Astrocyte (in vitro differentiated cells and primary cell): ENCODE measurements around the gene TADA2A.

Experiments used
- EZH2 ChIP-seq: IDR thresholded peaks from 2 replicates; pipeline ENCODE4 v1.6.1; 2012; ENCODE audit warnings: mild to moderate bottlenecking, low read length, inconsistent platforms; ENCODE audit not compliant: insufficient read depth
- TF ChIP-seq, protein P1 (sequence below): IDR thresholded peaks from 2 replicates; pipeline ENCODE4 v1.5.1; 2011; ENCODE audit warnings: low read depth, mild to moderate bottlenecking, inconsistent platforms, low read length, moderate library complexity; ENCODE audit not compliant: insufficient read depth

DNA sequence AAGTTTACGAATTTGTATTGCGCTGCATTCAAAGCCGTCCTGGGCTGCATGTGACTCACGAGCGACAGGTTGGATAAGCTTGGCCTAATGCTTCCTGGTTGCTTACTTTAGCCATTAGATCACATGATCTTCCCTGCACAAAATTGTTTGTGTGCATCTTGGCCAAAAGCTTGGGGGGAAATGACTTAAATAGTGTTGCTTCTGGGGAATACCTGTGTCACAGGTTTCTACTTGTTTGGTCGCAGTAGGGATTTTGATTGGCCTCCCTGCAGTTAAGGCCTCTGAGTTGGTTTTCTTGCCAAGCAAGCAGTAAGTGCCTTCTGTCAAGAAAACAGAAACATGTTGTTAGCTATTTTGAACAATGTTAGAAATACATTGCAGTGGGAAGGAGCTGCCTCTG is 43.4 kb downstream of the TADA2A start:
- TF ChIP-seq, protein P1, sequence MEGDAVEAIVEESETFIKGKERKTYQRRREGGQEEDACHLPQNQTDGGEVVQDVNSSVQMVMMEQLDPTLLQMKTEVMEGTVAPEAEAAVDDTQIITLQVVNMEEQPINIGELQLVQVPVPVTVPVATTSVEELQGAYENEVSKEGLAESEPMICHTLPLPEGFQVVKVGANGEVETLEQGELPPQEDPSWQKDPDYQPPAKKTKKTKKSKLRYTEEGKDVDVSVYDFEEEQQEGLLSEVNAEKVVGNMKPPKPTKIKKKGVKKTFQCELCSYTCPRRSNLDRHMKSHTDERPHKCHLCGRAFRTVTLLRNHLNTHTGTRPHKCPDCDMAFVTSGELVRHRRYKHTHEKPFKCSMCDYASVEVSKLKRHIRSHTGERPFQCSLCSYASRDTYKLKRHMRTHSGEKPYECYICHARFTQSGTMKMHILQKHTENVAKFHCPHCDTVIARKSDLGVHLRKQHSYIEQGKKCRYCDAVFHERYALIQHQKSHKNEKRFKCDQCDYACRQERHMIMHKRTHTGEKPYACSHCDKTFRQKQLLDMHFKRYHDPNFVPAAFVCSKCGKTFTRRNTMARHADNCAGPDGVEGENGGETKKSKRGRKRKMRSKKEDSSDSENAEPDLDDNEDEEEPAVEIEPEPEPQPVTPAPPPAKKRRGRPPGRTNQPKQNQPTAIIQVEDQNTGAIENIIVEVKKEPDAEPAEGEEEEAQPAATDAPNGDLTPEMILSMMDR: no peak
- TF ChIP-seq EZH2: no peak
